GM18519 (cell line): ENCODE data around the gene SLC38A3.
A peak's percentile ranks its signal among the peaks of the same experiment; 100 is the strongest.
"Not testable (repeated sequence)": the region's sequence is repeated elsewhere in the genome, so short reads cannot be mapped to it uniquely, and the experiment has no call there.

Source experiments
- ATAC-seq: cut with Tn5 transposase; IDR thresholded peaks from one replicate; pipeline ENCODE4 v1.9.1; 2021; ENCODE audit warnings: mild to moderate bottlenecking, moderate library complexity; ENCODE audit not compliant: unreplicated experiment, low FRiP score

Gene SLC38A3

GRCh38 chr3:50245251-50245745 lies 40.2 kb downstream of the SLC38A3 start:
- no peak for ATAC-seq

- ATAC-seq, result peak; percentile 30
These were observed 40.9 kb downstream of the SLC38A3 start for GRCh38 chr3:50245831-50246516.

GRCh38 chr3:50246517-50246954 lies 41.5 kb downstream of the SLC38A3 start:
- peak; percentile 48 for ATAC-seq

GRCh38 chr3:50248387-50248786 lies 43.3 kb downstream of the SLC38A3 start:
- no peak for ATAC-seq

- ATAC-seq, result no peak
These were observed 44.4 kb downstream of the SLC38A3 start for GRCh38 chr3:50249457-50249856.

DNA sequence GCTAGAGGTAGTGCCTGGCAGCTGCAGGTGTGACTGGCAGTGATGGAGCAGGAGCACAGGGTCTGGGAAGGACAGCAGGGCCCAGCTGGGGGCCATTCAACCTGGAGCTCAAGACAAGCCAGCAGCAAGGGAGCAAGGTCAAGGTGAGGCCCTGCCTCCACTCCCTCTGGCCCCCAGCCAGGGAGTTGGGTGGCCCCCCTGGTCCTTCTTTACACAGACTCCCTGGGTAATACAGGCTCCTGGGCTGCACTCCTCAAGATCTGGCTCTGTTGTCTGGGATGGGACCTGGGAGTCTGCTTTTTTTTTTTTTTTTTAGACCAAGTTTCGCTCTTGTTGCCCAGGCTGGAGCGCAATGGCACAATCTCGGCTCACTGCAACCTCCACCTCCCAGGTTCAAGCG lies 45.4 kb downstream of the SLC38A3 start:
- ATAC-seq, result no peak

- ATAC-seq, result no peak
These were observed 46.1 kb downstream of the SLC38A3 start for GRCh38 chr3:50251220-50251619.

DNA sequence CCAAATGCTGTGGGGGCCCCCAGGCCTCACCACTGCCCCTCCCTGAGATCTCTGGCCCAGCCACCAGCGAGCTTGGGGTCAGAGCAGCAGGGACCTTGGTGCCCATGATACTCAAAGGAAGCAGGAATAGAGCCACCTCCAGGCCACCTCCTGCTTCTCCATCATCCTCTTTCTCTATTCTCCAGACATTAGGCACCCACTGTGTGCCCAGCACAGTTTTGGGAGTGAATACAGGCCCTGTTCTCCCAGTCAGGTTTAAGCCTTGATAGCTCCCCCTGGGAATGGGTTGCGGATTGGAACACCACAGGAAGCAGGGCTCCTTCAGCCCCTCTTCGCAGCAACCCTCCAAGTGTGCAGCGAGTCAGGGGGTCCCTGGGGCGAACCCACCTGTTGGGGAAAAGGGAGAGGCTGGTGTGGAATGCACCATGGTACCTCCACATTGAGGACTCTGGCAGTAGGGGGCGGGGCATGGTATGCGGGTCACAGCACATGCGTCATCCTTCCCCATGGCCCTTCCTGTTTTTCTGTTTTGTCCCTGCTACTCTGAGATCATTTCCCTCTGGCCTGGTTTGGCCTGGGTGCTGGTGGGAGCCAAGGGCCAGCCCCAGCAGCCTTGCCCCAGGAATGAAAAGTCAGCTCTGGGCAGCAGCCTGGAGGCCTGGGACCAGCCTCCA lies 49.6 kb downstream of the SLC38A3 start:
- ATAC-seq, result no peak

- ATAC-seq, result no peak
These were observed 50.2 kb downstream of the SLC38A3 start for GRCh38 chr3:50255251-50255615.

DNA sequence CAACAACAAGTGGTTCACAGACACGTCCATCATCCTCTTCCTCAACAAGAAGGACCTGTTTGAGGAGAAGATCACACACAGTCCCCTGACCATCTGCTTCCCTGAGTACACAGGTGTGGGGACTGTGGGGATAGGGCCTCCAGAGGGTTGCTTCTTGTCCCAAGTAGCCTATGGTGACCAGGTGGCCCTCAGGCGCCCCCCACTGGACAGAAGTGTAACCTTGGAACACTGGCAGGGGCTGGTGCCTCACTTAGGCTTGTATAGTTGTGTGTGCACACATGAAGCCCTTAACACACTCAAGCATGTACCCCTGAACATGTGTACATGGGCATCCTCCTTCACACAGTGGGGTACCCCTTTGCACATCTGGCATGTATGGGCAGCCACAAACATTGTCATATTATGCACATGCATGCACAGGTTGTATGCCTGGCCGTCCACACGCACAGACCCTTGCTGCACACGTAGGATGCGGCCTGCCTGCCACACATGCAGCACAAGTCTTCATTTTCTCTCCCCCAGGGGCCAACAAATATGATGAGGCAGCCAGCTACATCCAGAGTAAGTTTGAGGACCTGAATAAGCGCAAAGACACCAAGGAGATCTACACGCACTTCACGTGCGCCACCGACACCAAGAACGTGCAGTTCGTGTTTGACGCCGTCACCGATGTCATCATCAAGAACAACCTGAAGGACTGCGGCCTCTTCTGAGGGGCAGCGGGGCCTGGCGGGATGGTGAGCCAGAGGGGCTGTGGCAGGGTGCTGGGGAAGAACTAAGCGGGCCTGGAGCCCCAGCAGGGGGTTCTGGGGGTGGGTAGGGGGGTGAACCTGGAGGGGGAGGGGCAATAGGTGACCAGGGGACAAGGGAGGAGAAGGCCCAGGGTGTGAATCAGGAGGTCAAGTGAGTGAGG lies 52.2 kb downstream of the SLC38A3 start:
- ATAC-seq, result no peak

DNA sequence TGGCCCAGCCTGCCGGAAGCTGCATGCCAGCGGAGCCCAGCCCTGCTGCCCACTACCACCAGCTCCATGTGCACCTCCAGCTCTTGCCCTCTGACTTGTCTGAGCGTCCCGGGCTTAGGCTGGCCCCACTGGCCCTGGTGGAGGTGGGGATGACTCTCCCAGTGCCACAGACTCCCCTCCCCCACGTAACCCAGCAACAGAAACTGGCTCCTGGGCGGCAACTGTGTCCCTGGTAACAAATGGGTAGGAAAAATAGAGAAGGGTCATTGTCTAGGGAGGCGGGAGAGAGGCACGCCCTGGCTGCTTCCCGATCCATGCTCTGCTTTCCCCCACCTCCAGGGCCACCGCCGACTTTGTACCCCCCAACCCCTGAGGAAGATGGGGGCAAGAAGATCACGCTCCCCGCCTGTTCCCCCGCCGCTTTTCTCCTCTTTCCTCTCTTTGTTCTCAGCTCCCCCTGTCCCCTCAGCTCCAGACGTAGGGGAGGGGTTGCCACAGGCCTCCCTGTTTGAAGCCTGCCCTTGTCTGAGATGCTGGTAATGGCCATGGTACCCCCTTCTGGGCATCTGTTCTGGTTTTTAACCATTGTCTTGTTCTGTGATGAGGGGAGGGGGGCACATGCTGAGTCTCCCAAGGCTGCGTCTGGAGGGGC lies 53.1 kb downstream of the SLC38A3 start:
- ATAC-seq, result no peak

GRCh38 chr3:50258979-50259378 lies 53.9 kb downstream of the SLC38A3 start:
- no peak for ATAC-seq

DNA sequence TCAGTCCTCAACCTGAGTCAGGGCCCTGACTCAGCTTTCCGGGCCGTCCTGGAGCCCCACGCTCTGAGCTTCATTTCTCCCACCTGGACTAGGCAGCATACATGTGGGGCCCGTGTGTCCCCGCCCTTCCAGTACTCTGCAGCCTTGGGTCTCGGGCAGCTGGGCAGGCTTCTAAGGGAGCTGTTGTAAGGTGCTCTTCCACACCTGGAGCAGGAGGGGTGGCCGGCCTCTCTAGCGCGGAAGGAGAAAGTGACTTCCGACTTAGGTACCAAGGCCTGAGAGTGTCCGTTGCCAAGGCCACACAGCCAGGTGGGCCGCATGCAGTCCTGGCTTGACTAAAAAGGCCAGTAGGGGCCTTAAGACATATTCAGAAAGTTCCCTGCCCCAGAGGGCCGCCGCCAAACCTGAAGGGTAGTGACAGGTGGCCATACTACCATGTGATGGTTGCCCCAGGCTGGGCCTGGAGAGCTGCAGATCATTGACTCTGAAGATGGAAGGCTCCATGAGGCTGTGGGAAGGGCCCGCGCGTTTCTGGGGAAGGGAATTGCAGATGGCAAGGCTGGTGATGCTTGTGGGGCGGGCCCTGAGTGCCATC lies 54.5 kb downstream of the SLC38A3 start:
- no peak for ATAC-seq

DNA sequence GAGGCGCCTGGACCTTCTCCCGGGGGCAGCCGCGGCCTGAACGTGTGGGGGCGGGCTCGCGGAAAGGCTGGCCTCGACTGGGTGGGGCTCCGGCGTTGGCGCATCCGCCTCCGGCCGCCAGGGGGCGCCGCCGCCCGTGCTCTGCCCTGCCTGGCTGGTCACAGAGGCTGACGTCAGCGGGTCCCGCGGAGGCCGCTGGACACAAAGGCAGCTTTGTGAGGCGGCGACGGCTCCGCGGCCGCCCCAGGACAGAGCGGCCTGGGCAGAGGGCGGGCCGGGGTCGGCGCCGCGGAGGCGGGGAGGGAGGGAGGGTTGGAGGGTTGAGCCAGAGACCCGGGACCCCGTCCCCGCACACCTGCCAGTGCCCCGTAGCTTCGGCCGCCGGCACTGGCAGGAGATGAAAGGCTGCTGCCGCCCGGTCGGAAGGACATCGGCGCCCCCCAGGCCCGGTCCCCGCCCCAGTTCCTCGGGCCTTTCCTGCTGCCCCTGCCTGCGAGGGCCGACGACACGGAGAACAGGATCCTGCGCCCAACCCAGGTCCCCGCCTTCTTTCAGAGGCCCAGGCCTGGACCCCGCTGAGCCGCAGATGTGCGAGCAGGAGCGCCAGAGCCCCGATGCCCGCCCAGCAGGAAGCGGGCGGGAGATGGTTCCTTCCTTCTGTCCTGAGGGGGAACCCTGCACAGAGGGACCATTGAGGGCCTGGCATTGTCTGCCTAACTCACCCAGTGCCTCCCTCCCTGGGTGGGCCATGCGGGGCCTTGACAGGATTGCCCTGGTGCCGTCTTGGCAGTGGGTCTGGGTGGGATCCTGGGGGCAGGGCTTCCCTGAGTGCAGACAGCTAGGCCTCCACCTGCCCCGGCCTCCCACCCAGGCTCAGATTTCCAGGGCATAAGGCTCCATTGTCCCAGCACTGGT lies 55.2 kb downstream of the SLC38A3 start:
- ATAC-seq, result peak; percentile 64

DNA sequence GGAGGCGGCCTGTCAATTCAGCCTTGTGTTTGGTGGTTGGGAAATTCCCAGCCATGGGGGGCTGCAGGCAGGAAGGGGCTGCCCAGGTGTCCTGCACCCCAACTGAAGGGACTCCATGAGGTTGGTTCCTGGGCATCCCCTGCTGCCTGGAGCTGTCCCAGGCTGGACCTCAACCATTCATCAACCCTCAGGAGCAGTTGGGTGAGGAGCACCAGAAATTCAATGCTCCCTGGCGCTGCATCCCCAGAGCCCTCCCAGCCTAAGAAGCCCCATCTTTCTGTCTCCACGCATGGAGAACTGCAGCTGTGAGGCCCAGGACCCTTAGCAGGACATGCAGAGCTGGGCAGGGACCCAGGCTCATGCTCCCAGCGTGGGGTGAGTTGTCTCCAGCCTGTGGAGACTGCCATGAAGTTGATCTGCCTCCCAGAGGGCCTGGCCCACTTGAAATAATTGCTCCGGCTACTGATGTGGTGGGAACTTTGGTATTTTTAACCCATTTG lies 55.9 kb downstream of the SLC38A3 start:
- no peak for ATAC-seq

DNA sequence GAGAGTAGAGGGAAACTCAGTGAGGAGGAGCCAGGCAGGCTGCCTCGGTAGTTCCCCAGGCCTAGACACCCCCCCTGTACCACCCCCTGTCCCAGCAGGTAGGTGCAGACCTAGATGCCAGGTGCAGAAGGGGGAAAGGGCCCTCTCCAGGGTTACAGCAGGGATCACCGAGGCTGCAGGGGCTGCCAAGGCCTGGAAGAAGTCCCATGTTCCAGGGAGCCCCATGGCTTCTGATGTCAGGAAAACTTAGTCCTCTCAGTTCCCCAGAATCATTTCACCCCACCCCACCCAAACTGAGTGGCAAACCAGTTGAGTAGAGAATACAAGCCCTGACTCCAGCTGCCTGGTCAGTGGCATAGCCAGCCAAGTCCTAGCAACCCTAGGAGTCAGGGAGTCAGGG lies 56.4 kb downstream of the SLC38A3 start:
- ATAC-seq, result no peak

DNA sequence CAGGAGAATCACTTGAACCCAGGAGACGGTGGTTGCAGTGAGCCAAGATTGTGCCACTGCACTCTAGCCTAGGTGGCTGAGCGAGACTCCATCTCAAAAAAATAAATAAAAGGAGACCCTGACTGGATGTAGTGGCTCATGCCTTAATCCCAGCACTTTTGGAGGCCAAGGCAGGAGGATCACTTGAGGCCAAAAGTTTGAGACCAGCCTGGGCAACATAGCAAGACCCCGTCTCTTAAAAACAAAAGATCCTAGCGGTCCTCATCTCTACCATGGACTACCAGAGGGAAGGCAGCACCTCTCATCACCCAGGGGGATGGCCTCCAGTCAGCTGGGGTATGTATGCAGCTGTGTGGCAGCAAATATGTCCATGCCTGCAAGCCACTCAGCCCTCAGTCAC lies 57.1 kb downstream of the SLC38A3 start:
- ATAC-seq, result not testable (repeated sequence)

GRCh38 chr3:50262778-50263177 lies 57.7 kb downstream of the SLC38A3 start:
- ATAC-seq, result no peak
